GDM1 (cell line): ENCODE measurements around the gene BORCS5.
"Not testable (repeated sequence)": the region's sequence is repeated elsewhere in the genome, so short reads cannot be mapped to it uniquely, and the experiment has no call there.

Experiments
- DNase-seq: peaks from one replicate; lab custom pipeline; 2025; lab: John Stamatoyannopoulos, UW

Gene BORCS5

GRCh38 chr12:12461923-12462315, 105.0 kb downstream of the BORCS5 start:
- no peak for DNase-seq

- DNase-seq = no peak
Measured at GRCh38 chr12:12465522-12465921, 108.6 kb downstream of the BORCS5 start.

GRCh38 chr12:12466157-12466556, 109.3 kb downstream of the BORCS5 start:
- DNase-seq = no peak

GRCh38 chr12:12467264-12467663, 110.4 kb downstream of the BORCS5 start:
- no peak for DNase-seq

GRCh38 chr12:12467688-12468261, 110.9 kb downstream of the BORCS5 start:
- no peak for DNase-seq

GRCh38 chr12:12468575-12468974, 111.7 kb downstream of the BORCS5 start:
- no peak for DNase-seq

GRCh38 chr12:12469386-12469785, 112.5 kb downstream of the BORCS5 start:
- DNase-seq = no peak

GRCh38 chr12:12470751-12471306, 114.0 kb downstream of the BORCS5 start:
- no peak for DNase-seq

- DNase-seq = not testable (repeated sequence)
Measured at GRCh38 chr12:12471982-12472961, 115.4 kb downstream of the BORCS5 start.

- DNase-seq = no peak
Measured at GRCh38 chr12:12473223-12473622, 116.3 kb downstream of the BORCS5 start.

- DNase-seq = no peak
Measured at GRCh38 chr12:12474471-12474928, 117.6 kb downstream of the BORCS5 start.

- DNase-seq = no peak
Measured at GRCh38 chr12:12474931-12475795, 118.3 kb downstream of the BORCS5 start.

- no peak for DNase-seq
Measured at GRCh38 chr12:12476857-12477531, 120.1 kb downstream of the BORCS5 start.

GRCh38 chr12:12477532-12477890, 120.6 kb downstream of the BORCS5 start:
- no peak for DNase-seq

GRCh38 chr12:12480074-12480473, 123.2 kb downstream of the BORCS5 start:
- no peak for DNase-seq

- DNase-seq = peak; percentile 49
Measured at GRCh38 chr12:12481631-12482030, 124.8 kb downstream of the BORCS5 start.

GRCh38 chr12:12482150-12482761, 125.4 kb downstream of the BORCS5 start:
- DNase-seq = no peak

- DNase-seq = no peak
Measured at GRCh38 chr12:12482959-12483358, 126.1 kb downstream of the BORCS5 start.

- DNase-seq = no peak
Measured at GRCh38 chr12:12483438-12483837, 126.6 kb downstream of the BORCS5 start.

- DNase-seq = no peak
Measured at GRCh38 chr12:12486661-12487240, 129.9 kb downstream of the BORCS5 start.

GRCh38 chr12:12487490-12487889, 130.6 kb downstream of the BORCS5 start:
- no peak for DNase-seq
